ENCODE results near the gene DSCAM.

- no peak for TF ChIP-seq CTCF (IDR thresholded peaks at IDR 0.05; ENCODE audit: low read length)
- no peak for TF ChIP-seq EZH2 (IDR thresholded peaks at IDR 0.05; ENCODE audit: borderline replicate concordance, low read length)
These were observed 867.6 kb downstream of the DSCAM start for GRCh38 chr21:39979321-39979720.

Data from OCI-LY1 (cell line).